Measurements from ENCODE around the gene ANKRD65.

ANKRD65 gene

GRCh38 chr1:1425753-1426495, 4.8 kb upstream of the ANKRD65 start:
- in situ Hi-C loops (cut with HindIII; ENCODE audit: low sequenced_read_pairs), result no loop called here
- no peak for DNase-seq (ENCODE audit: low read depth, low spot score)
- TF ChIP-seq, protein P1, sequence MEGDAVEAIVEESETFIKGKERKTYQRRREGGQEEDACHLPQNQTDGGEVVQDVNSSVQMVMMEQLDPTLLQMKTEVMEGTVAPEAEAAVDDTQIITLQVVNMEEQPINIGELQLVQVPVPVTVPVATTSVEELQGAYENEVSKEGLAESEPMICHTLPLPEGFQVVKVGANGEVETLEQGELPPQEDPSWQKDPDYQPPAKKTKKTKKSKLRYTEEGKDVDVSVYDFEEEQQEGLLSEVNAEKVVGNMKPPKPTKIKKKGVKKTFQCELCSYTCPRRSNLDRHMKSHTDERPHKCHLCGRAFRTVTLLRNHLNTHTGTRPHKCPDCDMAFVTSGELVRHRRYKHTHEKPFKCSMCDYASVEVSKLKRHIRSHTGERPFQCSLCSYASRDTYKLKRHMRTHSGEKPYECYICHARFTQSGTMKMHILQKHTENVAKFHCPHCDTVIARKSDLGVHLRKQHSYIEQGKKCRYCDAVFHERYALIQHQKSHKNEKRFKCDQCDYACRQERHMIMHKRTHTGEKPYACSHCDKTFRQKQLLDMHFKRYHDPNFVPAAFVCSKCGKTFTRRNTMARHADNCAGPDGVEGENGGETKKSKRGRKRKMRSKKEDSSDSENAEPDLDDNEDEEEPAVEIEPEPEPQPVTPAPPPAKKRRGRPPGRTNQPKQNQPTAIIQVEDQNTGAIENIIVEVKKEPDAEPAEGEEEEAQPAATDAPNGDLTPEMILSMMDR (IDR thresholded peaks at IDR 0.05; ENCODE audit: low read depth, low read length), result no peak
- no peak overlapping the region for H3K4me3 ChIP-seq (ENCODE audit: low read depth, low read length)

- TF ChIP-seq, protein P1 (IDR thresholded peaks at IDR 0.05; ENCODE audit: low read depth, low read length), result no peak
- in situ Hi-C loops (cut with HindIII; ENCODE audit: low sequenced_read_pairs), result no loop called here
- no peak overlapping the region for H3K4me3 ChIP-seq (ENCODE audit: low read depth, low read length)
- no peak for DNase-seq (ENCODE audit: low read depth, low spot score)
Observed at GRCh38 chr1:1425426-1425752, 4.3 kb upstream of the ANKRD65 start.

DNA sequence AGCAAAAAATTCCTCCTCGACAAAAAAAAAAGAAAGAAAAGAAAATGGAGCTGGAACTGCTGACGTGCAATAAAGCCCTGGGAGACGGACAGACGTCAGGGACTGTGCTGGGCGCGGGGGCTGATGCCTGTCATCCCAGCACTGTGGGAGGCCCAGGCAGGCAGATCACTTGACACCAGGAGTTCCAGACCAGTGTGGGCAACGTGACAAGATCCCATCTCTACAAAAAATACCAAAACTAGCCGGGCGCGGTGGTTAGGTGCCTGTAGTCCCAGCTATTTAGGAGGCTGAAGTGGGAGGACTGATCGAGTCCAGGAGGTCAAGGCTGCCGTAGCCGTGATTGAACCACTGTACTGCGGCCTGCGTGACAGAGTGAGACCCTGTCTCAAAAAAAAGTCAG, 3.6 kb upstream of the ANKRD65 start:
- no peak for DNase-seq (ENCODE audit: low read depth, low spot score)
- TF ChIP-seq, protein P1 (IDR thresholded peaks at IDR 0.05; ENCODE audit: low read depth, low read length), result no peak
- H3K4me3 ChIP-seq (ENCODE audit: low read depth, low read length), result no peak overlapping the region
- in situ Hi-C loops (cut with HindIII; ENCODE audit: low sequenced_read_pairs), result no loop called here

DNA sequence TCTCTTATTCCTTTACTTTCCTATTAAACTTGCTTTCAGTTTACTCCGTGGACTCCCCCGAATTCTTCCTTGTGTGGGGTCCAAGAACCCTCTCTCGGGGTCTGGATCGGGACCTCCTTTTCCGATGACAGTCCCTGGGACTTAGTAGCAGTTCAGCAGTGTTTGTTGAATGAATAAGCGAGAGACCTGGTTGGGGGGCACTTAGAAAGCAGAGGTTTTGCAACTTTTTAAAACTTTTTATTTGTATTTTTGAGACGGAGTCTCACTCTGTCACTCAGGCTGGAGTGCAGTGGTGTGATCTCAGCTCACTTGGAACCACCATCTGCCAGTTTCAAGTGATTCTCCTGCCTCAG, 2.1 kb upstream of the ANKRD65 start:
- in situ Hi-C loops (cut with HindIII; ENCODE audit: low sequenced_read_pairs), result no loop called here
- DNase-seq (ENCODE audit: low read depth, low spot score), result no peak
- H3K4me3 ChIP-seq (ENCODE audit: low read depth, low read length), result no peak overlapping the region
- TF ChIP-seq, protein P1 (IDR thresholded peaks at IDR 0.05; ENCODE audit: low read depth, low read length), result no peak

DNA sequence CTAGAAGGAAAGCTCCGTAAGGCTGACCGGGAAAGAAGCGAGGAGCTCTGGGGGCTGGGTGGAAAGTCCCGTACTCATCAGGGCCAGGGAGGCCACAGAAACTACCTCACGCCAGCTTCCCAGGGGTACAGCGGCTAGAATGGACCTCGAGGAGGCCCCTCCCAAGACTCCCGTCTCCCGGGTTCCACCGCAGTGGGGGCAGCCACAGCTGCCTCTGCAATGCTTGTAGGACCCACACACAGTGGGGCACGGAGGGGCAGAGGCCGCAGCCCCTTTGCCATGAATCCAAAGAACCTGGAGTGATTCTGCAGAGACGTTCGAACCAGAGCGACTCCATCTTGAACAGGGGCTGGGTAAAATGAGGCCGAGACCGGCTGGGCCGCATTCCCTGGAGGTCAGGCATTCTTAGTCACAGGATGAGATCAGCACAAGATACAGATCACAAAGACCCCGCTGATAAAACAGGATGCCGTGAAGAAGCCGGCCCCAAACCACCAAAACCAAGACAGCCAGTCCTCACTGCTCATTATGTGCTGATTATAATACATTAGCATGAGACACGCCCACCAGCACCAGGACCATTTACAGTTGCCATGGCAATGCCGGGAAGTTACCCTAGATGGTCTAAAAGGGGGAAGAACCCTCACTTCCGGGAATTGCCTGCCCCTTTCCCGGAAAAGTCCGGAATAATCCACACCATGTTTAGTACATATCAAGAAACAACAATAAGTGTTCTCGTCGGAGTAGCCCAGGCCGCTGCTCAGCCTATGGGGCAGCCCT, 1.6 kb upstream of the ANKRD65 start:
- in situ Hi-C loops (cut with HindIII; ENCODE audit: low sequenced_read_pairs), result no loop called here
- no peak for DNase-seq (ENCODE audit: low read depth, low spot score)
- TF ChIP-seq, protein P1 (IDR thresholded peaks at IDR 0.05; ENCODE audit: low read depth, low read length), result no peak
- no peak overlapping the region for H3K4me3 ChIP-seq (ENCODE audit: low read depth, low read length)

DNA sequence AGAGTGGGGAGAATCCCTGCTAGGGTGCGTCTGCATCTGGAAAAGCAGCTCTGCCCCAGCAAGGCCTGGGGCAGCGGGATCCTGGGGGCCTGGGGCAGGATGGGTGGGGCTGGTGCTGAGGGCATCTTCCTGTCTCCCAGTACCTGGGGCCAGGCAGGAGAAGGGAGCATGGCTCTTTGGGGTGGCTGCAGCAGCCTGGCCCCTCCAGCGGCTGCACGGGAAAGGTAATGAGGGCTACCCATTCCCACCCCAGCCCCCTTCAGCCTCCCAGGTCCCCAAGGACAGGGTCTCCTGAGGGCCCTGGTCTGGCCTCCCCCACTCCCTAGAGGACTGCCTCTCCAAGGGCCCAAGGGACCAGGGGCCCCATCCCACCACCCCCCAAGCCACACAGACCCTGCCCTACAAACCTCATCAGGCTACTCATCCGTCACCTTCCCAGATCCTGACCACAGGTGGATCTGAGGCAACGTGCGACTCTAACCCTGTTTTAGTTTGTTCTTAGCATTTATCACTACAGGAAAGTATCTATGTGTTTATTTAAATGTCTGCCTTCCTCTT, 910 bp upstream of the ANKRD65 start:
- TF ChIP-seq, protein P1 (IDR thresholded peaks at IDR 0.05; ENCODE audit: low read depth, low read length), result no peak
- in situ Hi-C loops (cut with HindIII; ENCODE audit: low sequenced_read_pairs), result no loop called here
- no peak for DNase-seq (ENCODE audit: low read depth, low spot score)
- H3K4me3 ChIP-seq (ENCODE audit: low read depth, low read length), result no peak overlapping the region
